Measurements from ENCODE around the gene DUT.

DUT gene

DNA sequence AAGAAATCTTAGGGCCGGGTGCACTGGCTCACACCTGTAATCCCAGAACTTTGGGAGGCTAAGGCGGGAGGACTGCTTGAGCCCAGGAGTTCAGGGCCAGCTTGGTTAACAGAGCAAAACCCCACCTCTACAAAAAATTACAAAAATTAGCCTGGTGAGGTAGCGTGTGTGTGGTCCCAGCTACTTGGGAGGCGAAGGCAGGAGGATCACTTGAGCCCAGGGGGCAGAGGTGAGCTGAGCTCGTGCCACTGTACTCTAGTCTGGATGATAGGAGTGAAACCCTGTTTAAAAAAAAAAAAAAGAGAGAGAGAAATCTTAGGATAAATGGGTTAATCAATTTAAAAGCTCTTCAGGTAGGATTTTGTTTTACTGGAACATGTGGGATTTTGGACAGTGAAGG, 31.2 kb upstream of the DUT start:
- no peaks in the 10 kb centered on the region for H3K4me1 ChIP-seq (ENCODE audit: control insufficient read depth, insufficient read depth, low read length, poor library complexity, severe bottlenecking)
- DNase-seq: no peak
- H3K9me3 ChIP-seq (ENCODE audit: control insufficient read depth, low read length): no peaks in the 10 kb centered on the region
- H3K4me3 ChIP-seq (ENCODE audit: insufficient read depth, low read depth, low read length, poor library complexity, severe bottlenecking): no peak overlapping the region
- H3K36me3 ChIP-seq (ENCODE audit: control insufficient read depth, insufficient read depth, low read length): no peaks in the 10 kb centered on the region
- no peaks in the 10 kb centered on the region for H3K27me3 ChIP-seq (replicated peaks; ENCODE audit: control insufficient read depth, insufficient read depth, low read length, poor library complexity, severe bottlenecking)
- no peak overlapping the region for H3K27ac ChIP-seq (ENCODE audit: insufficient read depth, low read length, poor library complexity, severe bottlenecking)

DNA sequence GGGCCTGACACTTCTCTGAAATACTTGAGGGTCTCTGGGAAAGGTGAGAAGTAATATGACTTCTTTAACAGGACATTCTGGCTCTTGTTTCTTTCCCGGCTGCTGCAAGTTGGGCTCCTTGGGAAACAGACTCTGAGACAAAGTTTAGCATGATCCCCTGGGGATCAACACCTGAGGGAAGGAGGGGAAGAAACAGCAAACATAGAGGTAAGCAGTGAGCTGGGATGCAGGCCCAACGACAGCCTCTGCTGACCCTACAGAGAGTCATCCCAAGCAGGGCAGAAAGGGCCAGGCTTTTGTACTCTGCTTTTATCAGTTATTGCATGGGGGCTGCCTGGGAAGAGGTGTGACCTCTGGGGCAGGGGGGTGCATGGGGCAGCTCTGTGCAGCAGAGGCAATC, 26.8 kb upstream of the DUT start:
- Histone ChIP-seq H3K27ac (ENCODE audit: insufficient read depth, low read length, poor library complexity, severe bottlenecking) (no peak overlapping the region), H3K4me3 (ENCODE audit: insufficient read depth, low read depth, low read length, poor library complexity, severe bottlenecking) (no peak overlapping the region), H3K9me3 (ENCODE audit: control insufficient read depth, low read length) (no peaks in the 10 kb centered on the region), H3K4me1 (ENCODE audit: control insufficient read depth, insufficient read depth, low read length, poor library complexity, severe bottlenecking) (no peaks in the 10 kb centered on the region), H3K27me3 (replicated peaks; ENCODE audit: control insufficient read depth, insufficient read depth, low read length, poor library complexity, severe bottlenecking) (no peaks in the 10 kb centered on the region), H3K36me3 (ENCODE audit: control insufficient read depth, insufficient read depth, low read length) (no peaks in the 10 kb centered on the region)
- no peak for DNase-seq

DNA sequence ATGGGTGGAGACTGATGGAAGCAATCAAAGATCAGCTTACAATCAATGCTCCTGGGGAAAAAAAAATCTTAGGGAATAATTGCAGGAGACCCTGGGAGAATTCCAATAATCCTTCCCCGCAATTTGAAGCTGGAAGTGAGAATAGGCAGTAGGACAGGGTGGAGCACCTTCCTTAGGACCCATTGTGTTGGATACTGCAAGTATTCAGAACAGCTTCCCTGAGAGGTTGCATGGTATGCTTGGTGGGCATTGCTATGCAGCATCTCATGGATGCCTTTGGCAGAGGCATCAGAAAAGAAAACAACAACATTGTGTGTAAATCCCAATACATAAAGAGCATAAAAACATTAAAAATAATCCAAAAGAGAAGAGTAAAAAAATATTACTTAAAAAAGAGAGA, 24.6 kb upstream of the DUT start:
- Histone ChIP-seq H3K27ac (ENCODE audit: insufficient read depth, low read length, poor library complexity, severe bottlenecking) (no peak overlapping the region), H3K4me3 (ENCODE audit: insufficient read depth, low read depth, low read length, poor library complexity, severe bottlenecking) (no peak overlapping the region), H3K36me3 (ENCODE audit: control insufficient read depth, insufficient read depth, low read length) (no peaks in the 10 kb centered on the region), H3K9me3 (ENCODE audit: control insufficient read depth, low read length) (no peaks in the 10 kb centered on the region), H3K4me1 (ENCODE audit: control insufficient read depth, insufficient read depth, low read length, poor library complexity, severe bottlenecking) (no peaks in the 10 kb centered on the region), H3K27me3 (replicated peaks; ENCODE audit: control insufficient read depth, insufficient read depth, low read length, poor library complexity, severe bottlenecking) (no peaks in the 10 kb centered on the region)
- DNase-seq: no peak

DNA sequence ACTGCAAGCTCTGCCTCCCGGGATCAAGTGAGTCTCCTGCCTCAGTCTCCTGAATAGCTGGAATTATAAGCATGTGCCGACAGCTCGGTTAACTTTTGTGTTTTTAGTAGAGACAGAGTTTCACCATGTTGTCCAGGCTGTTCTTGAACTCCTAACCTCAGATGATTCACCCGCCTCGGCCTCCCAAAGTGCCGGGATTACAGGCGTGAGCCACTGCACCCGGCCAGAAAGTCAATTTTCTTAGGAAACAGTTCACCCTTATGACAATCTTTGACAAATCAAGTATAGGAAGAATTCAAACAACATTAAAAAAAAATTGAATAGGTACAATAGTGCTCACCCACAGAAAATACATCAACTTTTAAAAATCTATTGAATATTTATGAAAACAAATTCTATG, 23.6 kb upstream of the DUT start:
- DNase-seq: no peak
- Histone ChIP-seq H3K9me3 (ENCODE audit: control insufficient read depth, low read length) (no peaks in the 10 kb centered on the region), H3K36me3 (ENCODE audit: control insufficient read depth, insufficient read depth, low read length) (no peaks in the 10 kb centered on the region), H3K27ac (ENCODE audit: insufficient read depth, low read length, poor library complexity, severe bottlenecking) (no peak overlapping the region), H3K4me3 (ENCODE audit: insufficient read depth, low read depth, low read length, poor library complexity, severe bottlenecking) (no peak overlapping the region), H3K27me3 (replicated peaks; ENCODE audit: control insufficient read depth, insufficient read depth, low read length, poor library complexity, severe bottlenecking) (no peaks in the 10 kb centered on the region), H3K4me1 (ENCODE audit: control insufficient read depth, insufficient read depth, low read length, poor library complexity, severe bottlenecking) (no peaks in the 10 kb centered on the region)

DNA sequence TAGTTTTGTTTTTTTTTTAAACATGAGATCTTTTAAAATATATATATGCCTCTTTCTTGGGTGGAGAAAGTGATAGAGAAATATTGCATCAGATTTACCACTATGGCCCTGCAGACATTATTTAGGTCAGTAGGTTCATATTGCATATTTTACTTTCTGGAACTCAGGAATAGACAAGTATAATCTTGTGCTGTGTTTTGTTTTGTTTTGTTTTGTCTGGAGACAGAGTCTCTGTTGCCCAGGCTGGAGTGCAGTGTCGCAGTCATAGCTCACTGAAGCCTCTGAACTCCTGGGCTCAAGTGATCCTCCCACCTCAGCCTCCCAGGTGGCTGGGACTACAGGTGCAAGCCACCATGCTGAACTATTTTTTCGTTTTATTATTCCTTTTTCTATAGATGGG, 21.5 kb upstream of the DUT start:
- DNase-seq: no peak
- no peaks in the 10 kb centered on the region for H3K36me3 ChIP-seq (ENCODE audit: control insufficient read depth, insufficient read depth, low read length)
- H3K27me3 ChIP-seq (replicated peaks; ENCODE audit: control insufficient read depth, insufficient read depth, low read length, poor library complexity, severe bottlenecking): no peaks in the 10 kb centered on the region
- no peaks in the 10 kb centered on the region for H3K9me3 ChIP-seq (ENCODE audit: control insufficient read depth, low read length)
- H3K27ac ChIP-seq (ENCODE audit: insufficient read depth, low read length, poor library complexity, severe bottlenecking): no peak overlapping the region
- no peaks in the 10 kb centered on the region for H3K4me1 ChIP-seq (ENCODE audit: control insufficient read depth, insufficient read depth, low read length, poor library complexity, severe bottlenecking)
- no peak overlapping the region for H3K4me3 ChIP-seq (ENCODE audit: insufficient read depth, low read depth, low read length, poor library complexity, severe bottlenecking)

DNA sequence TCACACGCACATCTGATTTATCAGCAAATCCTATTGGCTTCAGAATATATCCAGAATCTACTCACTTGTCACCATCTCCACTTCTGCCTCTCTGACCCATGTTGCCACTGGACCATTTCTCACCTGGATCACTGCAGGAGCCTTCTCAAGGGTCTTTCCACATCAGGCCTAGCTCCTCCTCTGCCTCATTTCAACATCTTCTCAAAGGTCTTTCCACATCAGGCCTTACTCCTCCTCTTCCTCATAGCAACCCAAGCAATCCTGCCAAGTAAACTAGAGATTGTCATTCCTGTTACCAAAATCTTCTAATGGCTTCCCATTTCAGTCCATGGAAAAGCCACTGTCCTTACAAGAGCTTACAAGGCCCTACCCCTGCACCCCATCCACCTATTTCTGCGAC, 18.0 kb upstream of the DUT start:
- no peak for DNase-seq
- H3K36me3 ChIP-seq (ENCODE audit: control insufficient read depth, insufficient read depth, low read length): no peaks in the 10 kb centered on the region
- no peak overlapping the region for H3K4me3 ChIP-seq (ENCODE audit: insufficient read depth, low read depth, low read length, poor library complexity, severe bottlenecking)
- H3K9me3 ChIP-seq (ENCODE audit: control insufficient read depth, low read length): no peaks in the 10 kb centered on the region
- H3K4me1 ChIP-seq (ENCODE audit: control insufficient read depth, insufficient read depth, low read length, poor library complexity, severe bottlenecking): no peaks in the 10 kb centered on the region
- H3K27ac ChIP-seq (ENCODE audit: insufficient read depth, low read length, poor library complexity, severe bottlenecking): no peak overlapping the region
- H3K27me3 ChIP-seq (replicated peaks; ENCODE audit: control insufficient read depth, insufficient read depth, low read length, poor library complexity, severe bottlenecking): no peaks in the 10 kb centered on the region

DNA sequence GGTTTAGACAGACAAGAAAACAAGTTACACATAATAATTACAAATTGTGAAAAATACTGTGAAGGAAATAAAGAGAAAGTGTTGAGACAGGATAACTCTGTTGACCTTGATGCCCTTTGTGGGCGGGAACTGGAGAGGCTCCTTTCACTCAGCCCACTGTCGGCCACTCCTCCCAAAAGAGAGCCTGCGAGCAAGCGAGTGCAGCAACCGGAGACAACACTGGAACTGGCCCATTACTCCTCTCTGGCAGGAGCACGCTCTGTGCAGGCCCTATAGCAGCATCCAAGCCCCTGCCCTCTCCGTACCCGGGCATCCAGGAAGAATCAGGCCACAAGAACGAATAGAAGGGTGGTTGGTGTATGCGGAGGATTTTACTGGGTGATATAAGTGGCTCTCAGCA, 16.2 kb upstream of the DUT start:
- H3K27ac ChIP-seq (ENCODE audit: insufficient read depth, low read length, poor library complexity, severe bottlenecking): no peak overlapping the region

DNA sequence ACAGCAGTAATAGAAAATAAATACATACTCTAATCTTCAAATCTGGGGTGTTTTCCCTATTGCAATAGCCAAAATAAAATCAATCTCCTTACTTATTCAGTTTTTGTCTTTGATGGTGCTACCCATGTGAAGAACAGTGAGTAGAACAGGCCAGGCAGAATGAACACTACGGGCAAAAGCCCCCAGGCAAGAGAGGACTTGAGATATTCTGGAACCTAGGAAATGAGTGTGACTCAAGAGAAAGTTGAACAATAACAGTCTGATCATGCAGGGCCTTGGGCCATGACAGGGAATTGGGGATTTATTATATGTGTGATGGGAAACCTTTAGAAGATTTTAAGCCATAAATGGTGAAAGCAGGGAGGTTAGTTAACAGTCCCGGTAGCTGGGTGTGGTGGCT, 14.0 kb upstream of the DUT start:
- H3K36me3 ChIP-seq (ENCODE audit: control insufficient read depth, insufficient read depth, low read length): no peaks in the 10 kb centered on the region
- H3K4me3 ChIP-seq (ENCODE audit: insufficient read depth, low read depth, low read length, poor library complexity, severe bottlenecking): no peak overlapping the region
- H3K27me3 ChIP-seq (replicated peaks; ENCODE audit: control insufficient read depth, insufficient read depth, low read length, poor library complexity, severe bottlenecking): no peaks in the 10 kb centered on the region
- no peak overlapping the region for H3K27ac ChIP-seq (ENCODE audit: insufficient read depth, low read length, poor library complexity, severe bottlenecking)
- H3K4me1 ChIP-seq (ENCODE audit: control insufficient read depth, insufficient read depth, low read length, poor library complexity, severe bottlenecking): no peaks in the 10 kb centered on the region
- no peaks in the 10 kb centered on the region for H3K9me3 ChIP-seq (ENCODE audit: control insufficient read depth, low read length)
- no peak for DNase-seq

More for the DNA sequence above, 16.2 kb upstream of the DUT start:
- no peaks in the 10 kb centered on the region for H3K9me3 ChIP-seq (ENCODE audit: control insufficient read depth, low read length)
- H3K27me3 ChIP-seq (replicated peaks; ENCODE audit: control insufficient read depth, insufficient read depth, low read length, poor library complexity, severe bottlenecking): no peaks in the 10 kb centered on the region
- H3K4me3 ChIP-seq (ENCODE audit: insufficient read depth, low read depth, low read length, poor library complexity, severe bottlenecking): no peak overlapping the region
- no peak for DNase-seq
- H3K4me1 ChIP-seq (ENCODE audit: control insufficient read depth, insufficient read depth, low read length, poor library complexity, severe bottlenecking): no peaks in the 10 kb centered on the region
- no peaks in the 10 kb centered on the region for H3K36me3 ChIP-seq (ENCODE audit: control insufficient read depth, insufficient read depth, low read length)

DNA sequence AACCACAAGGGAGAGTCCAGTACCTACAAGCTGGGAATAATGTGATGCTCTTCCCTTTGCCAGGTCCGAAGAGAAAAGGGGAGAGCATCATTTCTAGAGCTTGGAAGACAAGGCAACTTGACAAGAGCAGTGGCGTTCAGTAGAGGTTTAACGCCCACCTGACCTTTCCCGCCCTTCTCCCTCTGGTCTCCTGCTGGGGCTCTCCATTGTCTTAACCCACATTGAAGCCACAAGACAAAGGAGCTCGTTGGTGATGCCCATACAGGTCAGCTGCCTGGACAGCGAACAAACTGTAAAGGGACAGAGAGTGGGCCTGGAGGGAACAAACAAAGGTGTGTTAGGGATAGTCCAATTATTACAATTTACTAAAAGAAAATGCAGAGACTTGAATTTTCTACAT, 13.1 kb upstream of the DUT start:
- no peak overlapping the region for H3K27ac ChIP-seq (ENCODE audit: insufficient read depth, low read length, poor library complexity, severe bottlenecking)
- no peaks in the 10 kb centered on the region for H3K9me3 ChIP-seq (ENCODE audit: control insufficient read depth, low read length)
- no peaks in the 10 kb centered on the region for H3K4me1 ChIP-seq (ENCODE audit: control insufficient read depth, insufficient read depth, low read length, poor library complexity, severe bottlenecking)
- H3K27me3 ChIP-seq (replicated peaks; ENCODE audit: control insufficient read depth, insufficient read depth, low read length, poor library complexity, severe bottlenecking): no peaks in the 10 kb centered on the region
- DNase-seq: no peak
- no peak overlapping the region for H3K4me3 ChIP-seq (ENCODE audit: insufficient read depth, low read depth, low read length, poor library complexity, severe bottlenecking)
- no peaks in the 10 kb centered on the region for H3K36me3 ChIP-seq (ENCODE audit: control insufficient read depth, insufficient read depth, low read length)

DNA sequence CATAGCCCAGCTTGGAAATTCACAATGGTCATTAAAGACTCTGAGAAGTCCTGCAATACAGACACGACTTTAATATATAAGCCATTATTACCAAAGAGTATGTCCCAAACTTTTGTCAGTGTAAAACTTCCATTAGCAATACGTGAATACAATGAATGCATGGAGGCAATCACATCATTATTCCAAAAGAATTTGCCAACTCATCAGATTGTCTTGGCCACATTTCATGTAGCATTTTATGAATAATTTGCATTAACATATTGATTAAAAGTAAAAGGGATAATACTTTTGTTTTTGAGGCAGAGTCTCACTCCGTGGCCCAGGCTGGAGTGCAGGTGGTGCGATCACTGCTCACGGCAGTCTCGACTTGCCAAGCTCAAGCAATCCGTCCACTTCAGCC, 7.9 kb upstream of the DUT start:
- H3K4me3 ChIP-seq (ENCODE audit: insufficient read depth, low read depth, low read length, poor library complexity, severe bottlenecking): no peak overlapping the region
- H3K27ac ChIP-seq (ENCODE audit: insufficient read depth, low read length, poor library complexity, severe bottlenecking): no peak overlapping the region
- H3K4me1 ChIP-seq (ENCODE audit: control insufficient read depth, insufficient read depth, low read length, poor library complexity, severe bottlenecking): no peaks in the 10 kb centered on the region
- no peaks in the 10 kb centered on the region for H3K9me3 ChIP-seq (ENCODE audit: control insufficient read depth, low read length)
- no peaks in the 10 kb centered on the region for H3K27me3 ChIP-seq (replicated peaks; ENCODE audit: control insufficient read depth, insufficient read depth, low read length, poor library complexity, severe bottlenecking)
- H3K36me3 ChIP-seq (ENCODE audit: control insufficient read depth, insufficient read depth, low read length): no peaks in the 10 kb centered on the region
- DNase-seq: no peak

DNA sequence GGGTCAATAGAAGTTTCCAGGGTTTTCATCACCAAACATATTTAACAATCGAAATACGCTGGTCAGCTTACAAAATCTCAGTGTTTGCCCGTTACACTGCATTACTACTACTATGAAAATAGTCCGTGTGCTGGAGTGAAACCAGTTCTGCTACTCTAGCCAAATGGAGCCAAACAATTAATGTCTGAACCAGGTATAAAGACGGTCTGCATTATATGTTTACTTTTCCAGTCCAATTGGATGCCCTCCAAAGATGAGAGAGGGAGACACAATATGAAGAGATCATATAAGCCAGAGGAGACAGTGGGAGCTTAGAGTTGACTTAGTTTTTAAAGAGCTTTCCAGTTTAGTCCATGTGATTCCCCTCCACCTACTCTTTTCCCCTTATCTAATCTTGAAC, 6.3 kb upstream of the DUT start:
- Histone ChIP-seq H3K27ac (ENCODE audit: insufficient read depth, low read length, poor library complexity, severe bottlenecking) (no peak overlapping the region), H3K27me3 (replicated peaks; ENCODE audit: control insufficient read depth, insufficient read depth, low read length, poor library complexity, severe bottlenecking) (no peaks in the 10 kb centered on the region), H3K4me3 (ENCODE audit: insufficient read depth, low read depth, low read length, poor library complexity, severe bottlenecking) (no peak overlapping the region), H3K9me3 (ENCODE audit: control insufficient read depth, low read length) (no peaks in the 10 kb centered on the region), H3K36me3 (ENCODE audit: control insufficient read depth, insufficient read depth, low read length) (no peaks in the 10 kb centered on the region), H3K4me1 (ENCODE audit: control insufficient read depth, insufficient read depth, low read length, poor library complexity, severe bottlenecking) (no peaks in the 10 kb centered on the region)
- DNase-seq: no peak
